Tibial artery (tissue), 4 donors: ENCODE measurements around the gene MEIS3.
"Not testable (repeated sequence)": the region's sequence is repeated elsewhere in the genome, so short reads cannot be mapped to it uniquely, and the experiment has no call there.

Experiments
- DNase-seq, 2 donors: peaks; one replicate each; pipeline ENCODE4 v3.0.0-alpha.2; 2019
- H3K27ac ChIP-seq, 2 donors: fragments of 200-600 bp; sonication (generic) in 1 of 2; 1 replicate in 1 of 2; 2 replicates in 1 of 2; pipeline ENCODE4 v1.5.1; 2018 to 2019; ENCODE audit warnings: mild to moderate bottlenecking in 1 of 2
- H3K27me3 ChIP-seq, 2 donors: fragments of 200-600 bp; sonication (generic) in 1 of 2; one replicate each; pipeline versions ENCODE4 v1.5.1 to v1.6.0; 2016 to 2019
- H3K36me3 ChIP-seq, 3 donors: fragments of 200-600 bp; sonication (generic) in 2 of 3; one replicate each; pipeline ENCODE4 v1.5.1; 2016 to 2019; ENCODE audit warnings: mild to moderate bottlenecking in 2 of 3
- H3K4me1 ChIP-seq, 4 donors: fragments of 200-600 bp; sonication (generic) in 2 of 4; 1 replicate in 3 of 4; 2 replicates in 1 of 4; pipeline ENCODE4 v1.5.1; 2016 to 2019
- H3K4me3 ChIP-seq, 2 donors: fragments of 200-600 bp; sonication (generic) in 1 of 2; 1 replicate in 1 of 2; 2 replicates in 1 of 2; pipeline ENCODE4 v1.5.1; 2018 to 2019; ENCODE audit warnings: mild to moderate bottlenecking in 2 of 2
- H3K9me3 ChIP-seq, 3 donors: fragments of 200-600 bp; sonication (generic) in 1 of 3; one replicate each; pipeline ENCODE4 v1.5.1; 2016 to 2019
- CTCF ChIP-seq, 2 experiments: fragments of 200-600 bp in 1 of 2; fragments of 450-650 bp in 1 of 2; IDR thresholded peaks; one replicate each; pipeline ENCODE4 v1.5.1; 2017 to 2019; ENCODE audit warnings: antibody characterized with exemption in 2 of 2, mild to moderate bottlenecking in 1 of 2, moderate library complexity in 1 of 2
- intact Hi-C: fragments of 100-400 bp; cut with DNase I; formaldehyde crosslinking; loops from one replicate; pipeline ENCODE4 v1.15.0; 2023; ENCODE audit warnings: low total_unique reads

MEIS3 gene

GRCh38 chr19:47373246-47374240 lies 45.8 kb downstream of the MEIS3 start:
- intact Hi-C loops: no loop called here
- Histone ChIP-seq H3K9me3 (no peaks in the 10 kb centered on the region), H3K4me3 (no peak overlapping the region), H3K36me3 (peaks cover 57 to 100% (median 98%) of the 10 kb centered on the region in 3 donors), H3K27me3 (no peaks in the 10 kb centered on the region), H3K27ac (no peak overlapping the region), H3K4me1 (no peaks in the 10 kb centered on the region)
- no peak for TF ChIP-seq CTCF (IDR thresholded peaks at IDR 0.05)
- DNase-seq: no peak

GRCh38 chr19:47372603-47373002 lies 46.7 kb downstream of the MEIS3 start:
- H3K4me1 ChIP-seq: no peaks in the 10 kb centered on the region
- intact Hi-C loops: no loop called here
- no peaks in the 10 kb centered on the region for H3K9me3 ChIP-seq
- TF ChIP-seq CTCF (IDR thresholded peaks at IDR 0.05): no peak
- no peaks in the 10 kb centered on the region for H3K27me3 ChIP-seq
- no peak overlapping the region for H3K4me3 ChIP-seq
- no peak overlapping the region for H3K27ac ChIP-seq
- peaks cover 49 to 95% (median 89%) of the 10 kb centered on the region in 3 donors for H3K36me3 ChIP-seq
- DNase-seq: no peak

- no peak for DNase-seq
- TF ChIP-seq CTCF (IDR thresholded peaks at IDR 0.05): no peak
- H3K36me3 ChIP-seq: peaks cover 46 to 94% (median 84%) of the 10 kb centered on the region in 3 donors
- intact Hi-C loops: no loop called here
- H3K4me1 ChIP-seq: no peaks in the 10 kb centered on the region
- H3K27ac ChIP-seq: no peak overlapping the region
- no peaks in the 10 kb centered on the region for H3K27me3 ChIP-seq
- no peaks in the 10 kb centered on the region for H3K9me3 ChIP-seq
- no peak overlapping the region for H3K4me3 ChIP-seq
These were observed 48.1 kb downstream of the MEIS3 start for GRCh38 chr19:47371261-47371660.

GRCh38 chr19:47370045-47370611 lies 49.2 kb downstream of the MEIS3 start:
- DNase-seq: no peak
- TF ChIP-seq CTCF (IDR thresholded peaks at IDR 0.05): no peak
- Histone ChIP-seq H3K36me3 (peaks cover 45 to 94% (median 81%) of the 10 kb centered on the region in 3 donors), H3K27me3 (no peaks in the 10 kb centered on the region), H3K27ac (no peak overlapping the region), H3K4me1 (no peaks in the 10 kb centered on the region), H3K9me3 (no peaks in the 10 kb centered on the region), H3K4me3 (no peak overlapping the region)
- intact Hi-C loops: no loop called here

GRCh38 chr19:47365455-47365854 lies 53.9 kb downstream of the MEIS3 start:
- H3K27ac ChIP-seq, H3K27me3 ChIP-seq, intact Hi-C loops, H3K4me3 ChIP-seq, H3K4me1 ChIP-seq, H3K9me3 ChIP-seq, DNase-seq: not testable (repeated sequence)
- peaks cover 57 to 94% (median 81%) of the 10 kb centered on the region in 3 donors for H3K36me3 ChIP-seq
